GM12872 (cell line): ENCODE data around the gene KATNAL1.

Source experiments
- CTCF ChIP-seq: IDR thresholded peaks from 3 replicates; pipeline ENCODE4 v1.5.1; 2011; ENCODE audit warnings: low read depth, mild to moderate bottlenecking, low read length, moderate library complexity; ENCODE audit not compliant: insufficient read depth

The KATNAL1 gene

GRCh38 chr13:30216111-30216510 is 91.2 kb downstream of the KATNAL1 start:
- TF ChIP-seq CTCF: no peak

- TF ChIP-seq CTCF: no peak
Observed at GRCh38 chr13:30212256-30212655, 95.1 kb downstream of the KATNAL1 start.

GRCh38 chr13:30211745-30212144 is 95.6 kb downstream of the KATNAL1 start:
- no peak for TF ChIP-seq CTCF

DNA sequence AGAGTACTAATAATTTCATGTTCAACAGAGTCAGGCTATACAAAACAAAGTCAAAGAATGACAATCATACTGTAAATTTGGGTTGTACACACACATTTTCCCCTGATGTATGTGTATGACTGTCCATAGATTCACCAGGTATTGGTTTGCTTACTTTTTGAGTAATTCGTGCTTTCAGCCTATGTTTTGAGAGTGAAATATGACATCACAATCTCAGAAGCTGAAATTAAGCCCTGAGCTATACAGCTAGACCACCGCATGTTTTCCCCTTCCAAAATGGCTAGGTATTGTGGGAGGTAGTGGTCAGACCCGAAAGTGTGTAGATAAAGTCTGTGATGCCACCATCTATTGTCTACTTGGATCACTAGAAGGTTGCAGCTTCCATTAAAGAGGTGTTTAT is 102.8 kb downstream of the KATNAL1 start:
- no peak for TF ChIP-seq CTCF

DNA sequence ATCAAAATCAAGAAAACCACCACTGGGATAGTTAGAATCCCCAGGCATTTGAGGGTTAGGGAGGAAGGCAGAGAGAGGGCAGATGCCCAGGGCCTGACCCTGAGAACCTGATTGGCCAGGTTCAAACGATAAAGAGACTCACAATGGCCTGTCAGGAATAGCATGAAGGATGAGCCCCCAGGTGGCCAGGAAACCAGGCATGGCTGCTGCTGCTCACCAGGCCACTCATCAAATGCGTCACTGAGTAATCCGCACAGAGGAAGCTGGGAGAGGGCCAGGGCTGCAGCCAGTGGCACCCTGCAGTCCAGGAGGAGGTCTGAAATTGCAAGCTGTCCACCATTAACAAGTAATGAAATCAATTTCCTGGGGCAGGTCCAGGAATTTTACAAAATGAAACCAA is 111.3 kb downstream of the KATNAL1 start:
- TF ChIP-seq CTCF: no peak

- no peak for TF ChIP-seq CTCF
Observed at GRCh38 chr13:30194906-30195305, 112.4 kb downstream of the KATNAL1 start.

DNA sequence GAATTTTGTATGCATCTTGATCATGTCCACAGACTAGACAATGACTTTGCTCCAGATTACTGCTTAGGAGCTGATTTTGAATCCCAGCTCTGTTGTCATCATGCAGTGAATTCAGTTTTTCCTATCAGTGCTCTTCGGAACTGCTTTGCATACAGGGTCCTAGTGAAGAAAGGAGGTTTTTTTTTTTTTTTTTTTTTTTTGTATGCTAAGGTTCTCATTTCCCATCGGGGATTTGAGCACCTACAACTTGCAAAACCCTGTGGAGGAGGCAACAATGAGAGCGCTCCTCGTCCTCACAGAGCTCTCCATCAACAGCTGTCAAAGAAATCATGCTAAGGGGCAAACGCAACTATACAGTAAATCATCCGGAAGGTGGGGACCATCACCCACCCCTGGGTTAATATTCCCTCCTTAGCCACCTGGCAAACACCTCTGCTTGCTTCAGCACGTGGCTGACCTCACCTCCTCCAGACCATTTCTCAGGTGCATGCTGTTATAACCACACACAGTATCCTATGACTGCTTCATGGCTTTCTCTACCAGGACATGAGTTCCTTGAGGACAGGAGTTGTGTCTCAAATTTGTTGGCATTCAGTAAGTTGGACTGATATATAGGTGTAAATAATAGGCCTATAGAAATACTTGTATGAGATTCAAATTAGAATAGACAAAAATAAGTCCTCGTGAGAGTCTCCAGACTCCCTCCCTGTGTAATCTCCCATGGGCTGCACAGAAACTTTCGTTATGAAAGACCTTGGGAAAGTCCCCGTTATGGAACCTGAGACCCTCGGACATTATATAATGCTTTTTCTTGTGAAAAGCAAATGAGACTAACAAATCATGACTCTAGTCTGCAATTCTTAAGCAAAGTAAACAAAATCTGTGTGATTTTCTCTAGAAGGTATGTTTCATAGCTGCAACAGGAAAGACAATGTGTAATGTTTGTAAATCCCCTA is 113.8 kb downstream of the KATNAL1 start:
- no peak for TF ChIP-seq CTCF
